Caco-2 (cell line): ENCODE results near the gene ELAC1. TPM values are rescaled to one million over a fixed set of nuclear protein-coding genes. Genes with fewer than 3 reads are reported as not detected.
"Not testable (repeated sequence)": the region's sequence is repeated elsewhere in the genome, so short reads cannot be mapped to it uniquely, and the experiment has no call there.

Experiments
- BruUV-seq: library from RNA; stranded (reverse); fragments of 400-500 nt; replicated peaks from 2 replicates; lab custom pipeline; 2021; lab: Mats Ljungman, UMichigan
- CTCF ChIA-PET: fragments of 300-600 bp; sonication (Branson Sonifier 250); formaldehyde crosslinking; loops from one replicate; lab custom pipeline; 2022; ENCODE audit warnings: antibody characterized with exemption; lab: Charles Lee
- POLR2A ChIA-PET: fragments of 300-600 bp; sonication (Branson Sonifier 250); formaldehyde crosslinking; loops from one replicate; lab custom pipeline; 2022; ENCODE audit warnings: antibody characterized with exemption; lab: Charles Lee
- DNase-seq, 2 experiments: peaks; one replicate each; pipeline versions ENCODE4 v3.0.0 to v3.0.0-alpha.2; 2020 to 2022
- H3K27me3 ChIP-seq: replicated peaks from 2 replicates; pipeline ENCODE4 v1.6.0; 2011; ENCODE audit warnings: low read length; ENCODE audit not compliant: control insufficient read depth, insufficient read depth
- H3K36me3 ChIP-seq: 2 replicates; pipeline ENCODE4 v1.5.1; 2011; ENCODE audit warnings: low read length; ENCODE audit not compliant: control insufficient read depth, insufficient read depth
- H3K4me1 ChIP-seq: fragments of 250-450 bp; sonication (Bioruptor Pico); 2 replicates; pipeline ENCODE4 v1.5.1; 2020; ENCODE audit warnings: mild to moderate bottlenecking
- H3K4me3 ChIP-seq: 2 replicates; pipeline ENCODE4 v1.5.1; 2011; ENCODE audit warnings: low read depth, mild to moderate bottlenecking, control low read depth, low read length
- H3K9me3 ChIP-seq: fragments of 250-450 bp; sonication (Bioruptor Pico); 2 replicates; pipeline ENCODE4 v1.5.1; 2020; ENCODE audit warnings: mild to moderate bottlenecking, moderate library complexity
- H3K27ac Mint-ChIP-seq: one replicate; pipeline ENCODE4 v1.8.0; 2022; ENCODE audit warnings: mixed read lengths; ENCODE audit not compliant: unreplicated experiment
- H3K27me3 Mint-ChIP-seq: one replicate; pipeline ENCODE4 v1.8.0; 2022; ENCODE audit warnings: mixed read lengths; ENCODE audit not compliant: insufficient read depth, unreplicated experiment
- H3K36me3 Mint-ChIP-seq: one replicate; pipeline ENCODE4 v1.8.0; 2022; ENCODE audit warnings: mild to moderate bottlenecking, mixed read lengths; ENCODE audit not compliant: insufficient read depth, unreplicated experiment
- H3K4me1 Mint-ChIP-seq: one replicate; pipeline ENCODE4 v1.8.0; 2022; ENCODE audit warnings: low read depth, mixed read lengths; ENCODE audit not compliant: unreplicated experiment
- H3K4me3 Mint-ChIP-seq: one replicate; pipeline ENCODE4 v1.8.0; 2022; ENCODE audit warnings: mild to moderate bottlenecking, moderate library complexity, mixed read lengths; ENCODE audit not compliant: unreplicated experiment
- H3K9me3 Mint-ChIP-seq: one replicate; pipeline ENCODE4 v1.8.0; 2022; ENCODE audit warnings: mixed read lengths; ENCODE audit not compliant: unreplicated experiment
- intact Hi-C: fragments of 100-400 bp; cut with micrococcal nuclease; formaldehyde crosslinking; loops from one replicate; pipeline ENCODE4 v1.10.0; 2022; ENCODE audit not compliant: unreplicated experiment
- total RNA-seq: library from RNA; stranded (reverse); gene quantifications from 2 replicates; pipeline ENCODE4 v1.2.3, GENCODE V29; 2022
- TF ChIP-seq, protein P1 (sequence below), 2 experiments: fragments of 200-600 bp in 1 of 2; IDR thresholded peaks; 1 replicate in 1 of 2; 2 replicates in 1 of 2; pipeline versions ENCODE4 v1.5.1 to v1.8.0; 2011 to 2022; ENCODE audit warnings: antibody characterized with exemption in 1 of 2, control low read depth in 1 of 2, inconsistent platforms in 1 of 2, low read depth in 1 of 2, low read length in 1 of 2, mild to moderate bottlenecking in 1 of 2, moderate library complexity in 1 of 2; ENCODE audit not compliant: insufficient read depth in 1 of 2, severe bottlenecking in 1 of 2, unreplicated experiment in 1 of 2

ELAC1 gene
- total RNA-seq, 1 experiment from 2014 or later = 5.3 TPM

DNA sequence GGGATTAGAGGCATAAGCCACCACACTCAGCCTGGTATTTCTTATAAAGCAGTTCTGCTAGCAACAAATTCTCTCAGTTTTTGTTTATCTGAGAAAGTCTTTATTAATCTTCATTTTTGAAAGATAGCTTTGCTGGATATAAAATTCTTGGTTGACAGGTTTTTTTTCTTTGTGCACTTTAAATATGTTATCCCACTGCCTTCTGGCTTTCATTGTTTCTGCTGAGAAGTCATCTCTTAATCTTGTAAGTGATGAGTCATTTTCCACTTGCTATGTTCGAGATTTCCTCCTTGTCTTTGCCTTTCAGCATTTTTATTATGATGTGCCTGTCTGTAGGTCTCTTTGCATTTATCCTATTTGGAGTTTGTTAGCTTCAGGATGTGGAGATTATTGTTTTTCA lies 5.9 kb upstream of the ELAC1 start:
- Mint-ChIP-seq H3K4me3 (no peak overlapping the region), H3K9me3 (no peaks in the 10 kb centered on the region), H3K36me3 (no peaks in the 10 kb centered on the region), H3K27ac (no peak overlapping the region), H3K27me3 (no peaks in the 10 kb centered on the region), H3K4me1 (peaks cover 6% of the 10 kb centered on the region)
- no peaks in the 10 kb centered on the region for H3K9me3 ChIP-seq
- TF ChIP-seq, protein P1, sequence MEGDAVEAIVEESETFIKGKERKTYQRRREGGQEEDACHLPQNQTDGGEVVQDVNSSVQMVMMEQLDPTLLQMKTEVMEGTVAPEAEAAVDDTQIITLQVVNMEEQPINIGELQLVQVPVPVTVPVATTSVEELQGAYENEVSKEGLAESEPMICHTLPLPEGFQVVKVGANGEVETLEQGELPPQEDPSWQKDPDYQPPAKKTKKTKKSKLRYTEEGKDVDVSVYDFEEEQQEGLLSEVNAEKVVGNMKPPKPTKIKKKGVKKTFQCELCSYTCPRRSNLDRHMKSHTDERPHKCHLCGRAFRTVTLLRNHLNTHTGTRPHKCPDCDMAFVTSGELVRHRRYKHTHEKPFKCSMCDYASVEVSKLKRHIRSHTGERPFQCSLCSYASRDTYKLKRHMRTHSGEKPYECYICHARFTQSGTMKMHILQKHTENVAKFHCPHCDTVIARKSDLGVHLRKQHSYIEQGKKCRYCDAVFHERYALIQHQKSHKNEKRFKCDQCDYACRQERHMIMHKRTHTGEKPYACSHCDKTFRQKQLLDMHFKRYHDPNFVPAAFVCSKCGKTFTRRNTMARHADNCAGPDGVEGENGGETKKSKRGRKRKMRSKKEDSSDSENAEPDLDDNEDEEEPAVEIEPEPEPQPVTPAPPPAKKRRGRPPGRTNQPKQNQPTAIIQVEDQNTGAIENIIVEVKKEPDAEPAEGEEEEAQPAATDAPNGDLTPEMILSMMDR (IDR thresholded peaks at IDR 0.05; ENCODE audit: insufficient read depth in 1 of 2, low read depth in 1 of 2, low read length in 1 of 2, severe bottlenecking in 1 of 2, unreplicated experiment in 1 of 2) = no peak
- H3K4me1 ChIP-seq = no peaks in the 10 kb centered on the region
- H3K27me3 ChIP-seq = no peaks in the 10 kb centered on the region
- ChIA-PET POLR2A (no interaction called here), CTCF (no interaction called here)
- no peak for DNase-seq
- no TSS peak for BruUV-seq
- intact Hi-C loops = no loop called here
- no peaks in the 10 kb centered on the region for H3K36me3 ChIP-seq
- H3K4me3 ChIP-seq = no peak overlapping the region

GRCh38 chr18:50969448-50969847 lies 1.6 kb downstream of the ELAC1 start:
- DNase-seq = no peak
- no TSS peak for BruUV-seq
- Histone ChIP-seq H3K4me3 (no peak overlapping the region), H3K36me3 (no peaks in the 10 kb centered on the region), H3K27me3 (no peaks in the 10 kb centered on the region), H3K9me3 (no peaks in the 10 kb centered on the region), H3K4me1 (no peaks in the 10 kb centered on the region)
- H3K9me3 Mint-ChIP-seq = no peaks in the 10 kb centered on the region
- TF ChIP-seq, protein P1 (IDR thresholded peaks at IDR 0.05; ENCODE audit: insufficient read depth in 1 of 2, low read depth in 1 of 2, low read length in 1 of 2, severe bottlenecking in 1 of 2, unreplicated experiment in 1 of 2) = no peak
- intact Hi-C loops = loop anchor here (2.0 to 5.0 kb wide), 2 partner anchors 58 to 81 kb away; no protein-coding TSS in a partner anchor
- H3K4me3 Mint-ChIP-seq = peak overlapping the region; percentile 72
- no peaks in the 10 kb centered on the region for H3K27me3 Mint-ChIP-seq
- ChIA-PET POLR2A (no interaction called here), CTCF (no interaction called here)
- no peaks in the 10 kb centered on the region for H3K36me3 Mint-ChIP-seq
- peaks cover 8% of the 10 kb centered on the region for H3K4me1 Mint-ChIP-seq
- no peak overlapping the region for H3K27ac Mint-ChIP-seq

DNA sequence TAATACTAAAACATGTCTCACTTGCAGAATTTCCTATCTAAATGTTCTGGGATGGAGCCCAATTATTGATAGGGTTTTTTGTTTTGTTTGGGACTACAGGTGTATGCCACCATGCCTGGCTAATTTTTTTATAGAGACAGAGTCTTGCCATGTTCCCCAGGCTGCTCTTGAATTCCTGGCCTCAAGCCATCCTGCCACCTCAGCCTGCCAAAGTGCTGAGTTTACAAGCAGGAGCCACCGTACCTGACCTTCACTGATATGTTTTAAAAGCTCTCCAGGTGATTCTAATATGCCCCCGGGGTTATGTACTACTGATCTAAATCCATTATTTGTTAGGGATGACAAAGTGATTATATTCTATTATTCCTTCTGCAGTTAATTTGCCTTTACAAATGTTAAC lies 2.2 kb downstream of the ELAC1 start:
- Mint-ChIP-seq H3K4me1 (peaks cover 8% of the 10 kb centered on the region), H3K27me3 (no peaks in the 10 kb centered on the region), H3K4me3 (no peak overlapping the region), H3K36me3 (no peaks in the 10 kb centered on the region), H3K9me3 (no peaks in the 10 kb centered on the region), H3K27ac (no peak overlapping the region)
- BruUV-seq = no TSS peak
- TF ChIP-seq, protein P1 (IDR thresholded peaks at IDR 0.05; ENCODE audit: insufficient read depth in 1 of 2, low read depth in 1 of 2, low read length in 1 of 2, severe bottlenecking in 1 of 2, unreplicated experiment in 1 of 2) = no peak
- intact Hi-C loops = no loop called here
- ChIA-PET POLR2A (no interaction called here), CTCF (no interaction called here)
- no peaks in the 10 kb centered on the region; the same call in 1 of the 2 replicates for H3K36me3 ChIP-seq
- no peak overlapping the region for H3K4me3 ChIP-seq
- H3K27me3 ChIP-seq = no peaks in the 10 kb centered on the region
- no peaks in the 10 kb centered on the region for H3K4me1 ChIP-seq
- H3K9me3 ChIP-seq = no peaks in the 10 kb centered on the region
- DNase-seq = no peak

DNA sequence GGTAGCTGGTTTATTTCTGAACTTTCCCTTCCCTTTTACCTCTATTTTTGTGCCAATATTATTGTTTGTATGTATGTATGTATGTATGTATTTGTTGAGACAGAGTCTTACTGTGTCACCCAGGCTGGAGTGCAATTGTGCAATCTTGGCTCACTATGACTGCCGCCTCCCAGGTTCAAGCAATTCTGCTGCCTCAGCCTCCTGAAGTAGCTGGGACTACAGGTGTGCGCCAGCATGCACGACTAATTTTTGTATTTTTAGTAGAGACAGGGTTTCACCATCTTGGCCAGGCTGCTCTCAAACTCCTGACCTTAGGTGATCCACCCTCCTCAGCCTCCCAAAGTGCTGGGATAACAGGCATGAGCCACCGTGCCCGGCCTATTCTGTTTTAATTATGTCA lies 4.6 kb downstream of the ELAC1 start:
- DNase-seq, H3K27me3 ChIP-seq, H3K4me1 ChIP-seq, H3K27me3 Mint-ChIP-seq, H3K4me1 Mint-ChIP-seq, CTCF ChIA-PET, H3K4me3 Mint-ChIP-seq, POLR2A ChIA-PET, H3K27ac Mint-ChIP-seq, H3K36me3 ChIP-seq, BruUV-seq, intact Hi-C loops, H3K4me3 ChIP-seq, H3K9me3 ChIP-seq: not testable (repeated sequence)
- Mint-ChIP-seq H3K9me3 (peaks cover 10% of the 10 kb centered on the region), H3K36me3 (peaks cover 17% of the 10 kb centered on the region)
